HG03025 (cell line): Measurements from ENCODE around the gene OSBPL10.
"Not testable (repeated sequence)": the region's sequence is repeated elsewhere in the genome, so short reads cannot be mapped to it uniquely, and the experiment has no call there.

Source experiments
- ATAC-seq: cut with Tn5 transposase; IDR thresholded peaks from one replicate; pipeline ENCODE4 v1.9.1; 2021; ENCODE audit warnings: mild to moderate bottlenecking, moderate library complexity; ENCODE audit not compliant: unreplicated experiment, low FRiP score

Gene OSBPL10, protein sequence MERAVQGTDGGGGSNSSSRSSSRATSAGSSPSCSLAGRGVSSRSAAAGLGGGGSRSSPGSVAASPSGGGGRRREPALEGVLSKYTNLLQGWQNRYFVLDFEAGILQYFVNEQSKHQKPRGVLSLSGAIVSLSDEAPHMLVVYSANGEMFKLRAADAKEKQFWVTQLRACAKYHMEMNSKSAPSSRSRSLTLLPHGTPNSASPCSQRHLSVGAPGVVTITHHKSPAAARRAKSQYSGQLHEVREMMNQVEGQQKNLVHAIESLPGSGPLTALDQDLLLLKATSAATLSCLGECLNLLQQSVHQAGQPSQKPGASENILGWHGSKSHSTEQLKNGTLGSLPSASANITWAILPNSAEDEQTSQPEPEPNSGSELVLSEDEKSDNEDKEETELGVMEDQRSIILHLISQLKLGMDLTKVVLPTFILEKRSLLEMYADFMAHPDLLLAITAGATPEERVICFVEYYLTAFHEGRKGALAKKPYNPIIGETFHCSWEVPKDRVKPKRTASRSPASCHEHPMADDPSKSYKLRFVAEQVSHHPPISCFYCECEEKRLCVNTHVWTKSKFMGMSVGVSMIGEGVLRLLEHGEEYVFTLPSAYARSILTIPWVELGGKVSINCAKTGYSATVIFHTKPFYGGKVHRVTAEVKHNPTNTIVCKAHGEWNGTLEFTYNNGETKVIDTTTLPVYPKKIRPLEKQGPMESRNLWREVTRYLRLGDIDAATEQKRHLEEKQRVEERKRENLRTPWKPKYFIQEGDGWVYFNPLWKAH

DNA sequence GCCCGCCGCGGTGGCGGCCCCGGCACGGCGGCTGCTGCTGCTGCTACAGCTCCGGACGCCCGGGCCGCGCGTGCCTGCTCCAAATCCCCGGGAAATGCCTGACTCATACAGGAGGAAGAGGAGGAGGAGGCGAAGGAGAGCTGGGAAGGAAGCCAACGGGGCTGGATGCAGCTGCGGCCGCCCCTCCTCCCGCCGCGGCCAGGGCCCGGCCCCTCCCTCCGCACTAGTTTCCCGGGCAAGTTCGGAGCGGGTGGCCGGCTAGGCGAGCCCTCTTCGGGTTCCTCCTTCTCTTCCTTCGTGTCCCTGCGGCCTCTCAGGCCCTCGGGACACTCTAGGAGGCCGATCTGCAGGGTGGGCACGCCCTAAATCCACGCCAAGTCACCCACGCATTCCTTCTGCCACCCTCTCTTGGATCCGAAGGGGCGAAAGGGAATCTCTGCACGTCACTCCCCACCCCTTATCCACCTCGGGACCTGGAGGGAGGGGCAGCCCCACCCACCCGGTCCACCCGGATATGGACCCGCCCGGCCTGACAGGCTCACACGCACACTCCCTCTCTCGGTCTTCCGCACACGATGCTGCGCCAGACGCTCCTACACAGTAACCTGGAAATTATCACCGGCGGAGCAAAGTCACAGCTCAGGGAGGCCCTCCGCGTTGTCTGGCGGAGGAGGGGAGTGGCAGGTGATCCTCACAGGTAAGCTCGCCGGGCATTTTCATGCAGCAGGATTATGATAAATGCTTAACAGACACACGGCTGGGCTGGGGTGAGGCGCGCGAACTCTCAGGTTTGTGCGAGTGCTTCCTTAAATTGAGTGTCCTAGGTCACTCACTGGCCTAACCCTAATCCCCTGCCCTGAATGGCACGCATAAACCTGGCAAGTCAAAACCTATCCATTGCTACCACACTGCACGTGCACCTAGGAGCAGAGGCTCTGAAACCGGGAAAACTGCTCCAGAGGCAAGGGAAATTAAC lies at the start of gene OSBPL10, which contains the start of gene ZNF860:
OSBPL10 (minus strand) TSS at position 57 of the 976 bp plus-strand sequence. CDS start 83 bp downstream, outside the sequence.
ZNF860 (plus strand) TSS at position 545 of the 976 bp plus-strand sequence. CDS start 7,330 bp downstream, outside the sequence.
- peak; percentile 36 for ATAC-seq

DNA sequence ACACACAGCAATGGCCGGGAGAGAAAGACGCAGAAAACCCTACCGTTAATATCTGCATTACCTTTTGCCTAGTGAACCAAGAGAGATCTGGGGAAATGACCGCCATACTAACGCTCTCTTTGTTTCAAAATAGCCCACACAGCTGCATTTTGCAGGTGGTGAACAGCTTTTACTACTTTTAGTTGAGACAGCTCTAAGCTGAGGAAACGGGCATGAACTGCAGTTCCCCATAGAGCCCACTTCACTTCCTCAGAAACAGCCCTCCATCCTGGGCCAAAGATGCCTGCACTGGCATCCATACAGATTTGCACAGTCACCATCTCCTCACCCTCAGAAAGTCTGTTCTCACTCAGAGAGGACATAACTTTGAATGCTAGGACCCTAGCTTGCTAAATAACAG lies 45.5 kb upstream of the OSBPL10 start:
- ATAC-seq, result no peak

DNA sequence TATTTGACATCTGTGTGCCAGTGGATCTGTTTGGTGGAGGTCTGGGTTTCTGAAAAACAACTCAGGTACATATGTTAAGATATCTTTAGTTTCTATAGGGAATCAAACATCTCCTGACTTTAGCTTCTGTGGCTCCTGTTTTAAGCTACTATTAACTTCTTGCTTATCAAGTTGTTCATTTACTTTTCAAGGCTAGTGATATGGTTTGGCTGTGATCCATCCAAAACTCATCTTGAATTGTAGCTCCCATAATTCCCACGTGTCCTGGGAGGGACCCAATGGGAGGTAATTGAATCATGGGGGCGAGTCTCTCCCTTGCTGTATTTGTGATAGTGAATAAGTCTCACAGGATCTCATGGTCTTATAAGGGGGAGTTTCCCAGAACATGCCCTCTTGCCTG lies 41.9 kb upstream of the OSBPL10 start:
- ATAC-seq, result no peak

DNA sequence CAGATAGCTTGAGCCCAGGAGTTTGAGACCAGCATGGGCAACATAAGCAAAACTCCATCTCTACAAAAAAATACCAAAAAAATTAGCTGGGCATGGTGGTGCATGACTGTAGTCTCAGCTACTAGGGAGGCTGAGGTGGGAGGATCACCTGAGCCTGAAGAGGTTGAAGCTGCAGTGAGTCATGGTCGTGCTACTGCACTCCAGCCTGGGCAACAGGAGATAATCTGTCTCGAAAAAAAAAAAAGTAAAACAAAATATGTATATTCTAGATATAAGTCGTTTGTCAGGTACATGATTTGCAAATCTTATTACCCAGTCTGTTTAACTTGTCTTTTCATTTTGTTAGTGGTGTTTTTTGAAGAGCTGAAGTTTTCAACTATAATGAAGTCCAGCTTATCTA lies 40.7 kb upstream of the OSBPL10 start:
- no peak for ATAC-seq

DNA sequence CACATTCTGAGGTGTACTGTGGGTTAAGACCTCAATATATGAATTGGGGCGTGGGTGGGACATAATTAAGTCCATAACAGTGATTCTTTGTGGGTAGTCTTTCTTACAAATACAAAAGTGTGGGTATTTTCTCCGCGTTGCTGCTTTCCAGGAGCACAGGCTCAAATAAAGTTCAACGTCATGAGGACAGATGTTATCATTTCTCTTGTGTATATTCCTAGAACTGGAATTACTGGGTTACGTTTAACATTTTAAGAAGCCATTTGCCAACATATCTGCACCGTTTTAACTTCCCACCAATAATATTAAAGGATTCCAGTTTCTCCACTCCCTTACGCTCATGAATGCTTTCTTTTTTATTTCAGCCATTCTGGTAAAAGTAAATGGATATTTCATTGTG lies 40.1 kb upstream of the OSBPL10 start:
- ATAC-seq, result no peak

DNA sequence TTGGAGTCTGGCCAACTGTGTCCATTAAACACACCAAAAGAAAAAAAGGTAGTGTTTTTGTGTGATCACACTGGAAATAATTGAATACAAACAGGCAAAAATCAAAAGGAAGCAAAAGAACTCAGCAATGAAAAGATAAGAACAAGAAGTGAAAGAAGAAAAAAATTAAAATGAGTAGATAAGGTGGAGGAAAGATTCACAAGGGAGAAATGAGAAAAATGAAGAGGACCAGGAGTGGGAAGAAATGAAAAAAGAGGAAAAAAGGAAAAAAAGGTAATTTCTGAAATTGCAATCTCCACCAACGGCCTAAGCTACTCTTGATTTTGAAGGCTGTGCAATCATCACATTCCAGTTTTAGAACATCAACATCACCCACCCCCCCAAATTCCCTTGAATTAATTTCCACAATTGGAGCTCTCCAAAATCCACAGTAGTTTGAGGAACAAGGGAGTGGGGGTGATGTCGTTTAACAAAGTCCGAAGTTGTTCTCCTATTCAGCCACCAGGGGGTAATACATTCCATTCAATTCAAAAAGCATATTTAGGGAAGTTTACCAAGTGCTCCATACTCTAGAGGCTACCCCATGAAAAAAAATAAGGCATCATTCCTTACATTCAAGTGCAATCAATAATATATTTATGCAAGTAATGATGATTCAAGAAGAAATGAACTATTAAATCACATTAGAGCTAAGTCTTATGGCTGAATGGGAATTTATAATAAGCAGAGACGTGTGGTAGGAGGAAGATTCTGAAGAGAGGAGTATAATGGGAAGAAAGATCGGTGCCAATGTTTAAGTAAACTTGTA lies 37.9 kb upstream of the OSBPL10 start:
- ATAC-seq, result no peak

DNA sequence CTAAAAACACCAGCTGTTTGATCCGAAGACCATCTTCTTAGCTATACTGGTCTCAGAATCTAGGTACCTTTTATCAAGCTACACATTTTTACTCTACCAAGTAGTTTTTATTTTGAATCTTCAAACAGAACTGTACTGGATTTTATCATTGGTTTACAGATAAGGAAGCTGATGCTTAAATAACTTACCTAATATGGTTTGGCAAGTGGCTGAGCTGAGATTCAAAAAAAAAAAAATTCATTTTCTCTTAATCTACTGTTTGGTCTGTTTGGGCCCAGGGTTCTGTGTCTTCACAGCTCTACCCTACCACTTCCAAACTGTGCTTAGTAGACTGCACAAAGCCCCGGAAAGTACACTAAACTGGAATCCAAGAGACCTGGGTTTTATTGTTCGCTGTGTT lies 36.2 kb upstream of the OSBPL10 start:
- ATAC-seq, result no peak

DNA sequence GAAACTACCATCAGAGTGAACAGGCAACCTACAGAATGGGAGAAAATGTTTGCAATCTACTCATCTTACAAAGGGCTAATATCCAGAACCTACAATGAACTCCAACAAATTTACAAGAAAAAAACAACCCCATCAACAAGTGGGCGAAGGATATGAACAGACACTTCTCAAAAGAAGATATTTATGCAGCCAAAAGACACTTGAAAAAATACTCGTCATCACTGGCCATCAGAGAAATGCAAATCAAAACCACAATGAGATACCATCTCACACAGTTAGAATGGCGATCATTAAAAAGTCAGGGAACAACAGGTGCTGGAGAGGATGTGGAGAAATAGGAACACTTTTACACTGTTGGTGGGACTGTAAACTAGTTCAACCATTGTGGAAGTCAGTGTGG lies 34.6 kb upstream of the OSBPL10 start:
- ATAC-seq, result not testable (repeated sequence)

DNA sequence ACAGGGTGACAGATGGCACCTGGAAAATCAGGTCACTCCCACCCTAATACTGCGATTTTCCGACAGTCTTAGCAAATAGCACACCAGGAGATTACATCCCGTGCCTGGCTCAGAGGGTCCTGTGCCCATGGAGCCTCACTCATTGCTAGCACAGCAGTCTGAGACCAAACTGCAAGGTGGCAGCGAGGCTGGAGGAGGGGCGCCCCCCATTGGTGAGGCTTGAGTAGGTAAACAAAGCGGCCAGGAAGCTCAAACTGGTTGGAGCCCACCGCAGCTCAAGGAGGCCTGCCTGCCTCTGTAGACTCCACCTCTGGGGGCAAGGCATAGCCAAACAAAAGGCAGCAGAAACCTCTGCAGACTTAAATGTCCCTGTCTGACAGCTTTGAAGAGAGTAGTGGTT lies 29.6 kb upstream of the OSBPL10 start:
- not testable (repeated sequence) for ATAC-seq

DNA sequence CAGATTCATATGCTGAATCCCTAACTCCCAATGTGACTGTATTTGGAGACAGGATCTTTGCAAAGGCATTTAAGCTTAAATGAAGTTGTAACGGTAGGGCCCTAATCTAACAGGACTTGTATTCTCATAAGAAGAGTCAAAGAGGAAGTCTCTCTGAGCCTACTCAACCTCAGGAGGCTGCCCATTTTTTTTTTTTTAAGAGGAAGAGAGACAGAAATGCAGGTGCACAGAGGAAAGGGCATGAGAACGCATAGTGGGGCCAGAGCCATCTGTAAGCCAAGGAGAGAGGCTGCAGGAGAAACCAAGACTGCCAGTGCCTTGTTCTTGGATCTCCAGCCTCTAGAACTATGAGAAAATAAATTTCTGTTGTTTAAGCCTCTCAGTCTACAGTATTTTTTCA lies 28.9 kb upstream of the OSBPL10 start:
- ATAC-seq, result no peak

DNA sequence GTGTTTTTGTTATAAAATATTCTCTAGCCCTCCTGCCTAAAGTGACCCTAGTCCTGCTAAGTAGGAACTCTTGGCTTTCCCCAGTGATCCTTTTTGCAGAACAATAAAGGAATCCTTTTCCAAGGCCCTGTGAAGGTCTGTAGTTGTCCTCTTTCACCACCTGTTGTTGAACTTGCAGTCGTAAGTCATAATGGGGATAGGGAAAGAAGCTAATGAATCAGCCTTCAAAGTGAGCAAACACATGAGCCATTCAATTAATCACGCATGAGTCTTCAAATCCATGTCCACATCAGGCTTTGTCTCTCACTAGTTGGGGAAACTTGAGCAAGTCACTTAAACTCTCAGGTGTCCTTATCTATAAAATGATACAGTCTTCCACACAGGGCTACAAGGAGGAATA lies 28.0 kb upstream of the OSBPL10 start:
- no peak for ATAC-seq

DNA sequence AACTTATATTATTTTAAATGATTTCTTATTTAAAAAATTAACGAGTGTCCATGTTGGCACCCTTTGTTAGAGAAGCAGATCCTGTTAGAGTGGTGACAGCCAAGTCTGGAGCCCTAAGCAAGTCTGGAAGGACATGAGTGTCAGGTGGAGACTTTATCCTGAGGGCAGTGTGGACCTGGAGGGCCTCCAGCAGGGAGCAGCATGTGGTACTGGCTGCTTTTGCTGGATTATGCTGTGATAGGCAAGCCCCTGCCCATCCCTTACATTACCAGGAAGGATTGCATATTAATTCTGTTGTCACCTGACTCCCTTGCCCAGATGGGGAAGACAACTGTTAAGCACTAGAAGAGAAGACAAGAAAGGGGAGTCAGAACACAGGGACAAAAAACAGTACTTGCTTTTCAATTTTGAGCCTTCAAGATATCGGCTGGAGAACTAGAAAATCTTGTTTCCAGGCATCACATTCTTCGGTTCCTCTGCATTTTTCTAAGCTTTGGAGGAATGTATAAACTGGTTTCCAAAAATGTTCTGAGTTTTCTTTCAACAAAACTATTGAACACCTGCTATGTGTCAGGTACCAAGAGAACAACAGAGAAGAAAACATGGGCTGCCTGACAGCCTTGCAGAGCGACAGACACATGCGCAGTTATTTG lies 23.2 kb upstream of the OSBPL10 start:
- ATAC-seq, result no peak

DNA sequence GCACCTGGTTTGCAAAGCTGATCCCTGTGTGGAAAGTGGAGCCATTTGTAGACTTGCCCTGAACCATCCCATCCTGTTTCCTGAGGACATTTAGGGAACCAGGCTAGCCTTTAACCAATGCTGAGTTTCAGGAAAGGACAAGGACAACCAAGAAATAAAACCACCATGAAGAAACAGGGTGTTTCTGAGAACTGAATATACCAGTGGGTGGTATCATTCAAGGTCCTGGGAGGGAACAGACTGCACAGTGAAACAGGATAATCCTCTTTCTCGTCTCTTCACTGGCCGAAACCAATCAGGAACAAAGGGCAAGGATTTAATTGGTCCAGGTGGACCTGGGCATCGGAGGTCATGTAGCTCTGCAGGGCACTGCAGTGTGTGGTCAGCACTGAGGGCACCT lies 22.3 kb upstream of the OSBPL10 start:
- ATAC-seq, result no peak

DNA sequence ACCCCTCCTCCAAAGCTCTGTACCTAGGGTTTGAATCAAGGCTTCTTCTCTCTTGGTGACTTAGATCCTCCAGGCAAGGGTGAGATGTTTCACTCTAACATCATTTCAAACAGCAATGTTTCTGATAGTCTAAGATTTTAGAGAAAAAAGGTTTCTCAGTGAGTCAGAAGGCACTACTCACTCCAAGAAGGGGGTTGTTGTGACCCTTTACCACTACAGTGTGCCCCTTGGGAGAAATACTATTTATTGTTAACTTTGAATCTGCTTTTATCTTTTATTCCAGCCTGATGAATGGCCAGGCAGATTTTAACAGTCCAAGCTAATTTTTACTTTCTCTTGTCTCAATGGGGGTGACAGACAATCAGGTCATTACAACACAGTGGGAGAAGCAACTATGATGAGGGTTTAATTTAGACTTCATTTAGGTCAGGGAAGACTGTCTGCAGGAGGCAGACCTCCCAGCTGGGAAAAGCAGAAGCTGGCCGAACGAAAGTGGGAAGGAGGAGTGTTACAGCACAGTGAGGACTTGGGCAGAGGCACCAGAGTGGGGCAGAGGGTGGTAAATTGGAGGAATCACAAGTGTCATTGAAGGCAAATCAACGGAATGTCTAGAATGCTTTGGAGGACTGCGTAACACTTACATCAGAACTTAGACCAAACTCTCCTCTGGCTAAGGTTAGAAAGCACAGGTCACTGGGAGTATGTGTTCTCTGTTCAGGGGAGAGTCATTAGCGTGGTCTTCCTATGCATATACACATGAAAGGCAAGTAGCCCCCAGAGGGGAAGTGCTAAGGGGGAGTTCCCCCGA lies 21.7 kb upstream of the OSBPL10 start:
- no peak for ATAC-seq

DNA sequence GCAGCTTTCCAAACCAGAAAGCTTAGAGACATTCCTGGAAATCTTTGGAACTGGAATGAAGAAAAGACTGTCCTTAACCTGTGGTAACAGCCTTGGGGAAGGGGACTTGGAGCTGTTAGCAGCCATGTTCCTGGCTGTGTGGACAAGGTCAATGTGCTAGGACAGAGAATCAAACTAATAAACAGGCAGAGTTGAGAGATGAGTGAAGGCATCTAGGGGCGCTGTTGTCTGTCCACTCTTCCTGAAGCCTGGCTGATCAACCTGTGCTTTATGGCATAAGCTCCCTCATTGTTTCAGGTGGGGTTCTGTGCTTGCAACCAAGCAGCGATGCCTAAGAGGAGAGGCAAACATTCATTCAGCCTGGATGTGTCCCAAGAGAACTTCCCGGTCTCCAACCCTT lies 19.8 kb upstream of the OSBPL10 start:
- ATAC-seq, result no peak

DNA sequence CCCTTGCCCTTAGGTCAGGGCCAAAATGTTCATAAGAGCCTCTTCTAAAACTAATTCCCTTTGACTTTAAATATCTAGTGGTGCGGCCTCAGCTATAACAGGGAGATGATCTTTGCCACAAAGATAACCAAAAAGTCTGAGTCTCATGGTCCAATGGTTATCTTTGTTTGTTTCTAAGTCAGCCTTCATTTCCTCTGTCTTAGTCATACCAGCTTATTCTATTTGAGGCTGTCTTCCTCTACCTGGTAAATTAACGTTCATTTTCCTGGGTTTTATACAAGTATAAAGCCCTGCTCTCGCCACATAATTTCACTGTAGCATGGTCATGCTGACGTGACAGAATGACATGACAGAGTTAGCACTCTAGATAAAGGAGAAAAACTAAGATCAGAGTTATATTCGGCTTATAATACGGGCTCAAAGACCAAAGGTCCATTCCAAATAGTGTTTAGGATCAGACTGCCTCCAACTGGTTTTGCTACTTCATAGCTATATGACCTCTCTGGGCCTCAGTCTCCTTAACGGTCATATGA lies 18.9 kb upstream of the OSBPL10 start:
- ATAC-seq, result no peak

DNA sequence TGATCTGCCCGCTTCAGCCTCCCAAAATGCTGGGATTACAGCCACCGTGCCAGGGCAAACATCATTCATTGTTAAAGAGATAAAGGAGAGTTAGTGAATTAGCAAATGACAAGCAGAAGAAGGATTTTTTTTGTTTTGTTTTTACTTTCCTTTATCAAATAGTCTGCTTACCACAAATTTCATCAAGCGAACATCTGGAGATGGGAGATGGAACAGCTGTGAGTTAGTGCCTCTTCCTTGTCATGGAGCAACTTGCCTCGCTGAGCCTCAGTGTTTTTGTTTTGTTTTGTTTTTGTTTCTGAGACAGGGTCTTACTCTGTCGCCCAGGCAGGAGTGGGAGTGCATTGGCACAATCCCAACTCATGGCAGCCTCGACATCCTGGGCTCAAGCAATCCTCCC lies 16.4 kb upstream of the OSBPL10 start:
- ATAC-seq, result no peak

DNA sequence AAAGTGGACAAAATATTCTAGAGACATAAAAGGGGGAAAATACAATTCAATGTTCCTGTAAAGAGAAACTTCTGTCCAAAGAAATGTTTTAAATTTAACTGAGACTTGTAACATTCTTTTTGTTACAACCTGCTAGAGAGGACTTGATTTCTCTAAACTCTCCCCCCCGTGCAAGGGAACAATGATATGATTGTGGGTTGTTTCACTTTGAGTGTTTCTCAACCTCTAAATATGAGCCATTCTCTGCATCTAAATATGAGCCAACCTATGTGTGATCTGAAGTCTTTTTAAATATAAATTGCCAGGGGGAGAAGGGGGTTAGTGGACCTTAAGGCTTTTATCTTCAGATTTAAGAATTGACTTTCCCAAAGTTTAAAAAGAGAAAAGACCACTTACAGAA lies 15.1 kb upstream of the OSBPL10 start:
- no peak for ATAC-seq
